Cardiac muscle cell (in vitro differentiated cells and primary cell): ENCODE data around the gene DAND5. TPM values are rescaled to one million over a fixed set of nuclear protein-coding genes. Genes with fewer than 3 reads are reported as not detected.
A peak's percentile ranks its signal among the peaks of the same experiment; 100 is the strongest.
"Not testable (repeated sequence)": the region's sequence is repeated elsewhere in the genome, so short reads cannot be mapped to it uniquely, and the experiment has no call there.

Source experiments
- DNase-seq, 2 donors: peaks; one replicate each; pipeline versions ENCODE4 v3.0.0 to v3.0.0-alpha.2; 2010 to 2017; ENCODE audit warnings: low read depth in 1 of 2, low spot score in 1 of 2
- H3K27ac ChIP-seq: fragments of 200-600 bp; sonication (generic); 2 replicates; pipeline ENCODE4 v1.5.1; 2016
- H3K27me3 ChIP-seq: fragments of 200-600 bp; sonication (generic); 2 replicates; pipeline ENCODE4 v1.6.0; 2016; ENCODE audit warnings: control low read depth
- H3K36me3 ChIP-seq: fragments of 200-600 bp; sonication (generic); 2 replicates; pipeline ENCODE4 v1.5.1; 2016; ENCODE audit warnings: control low read depth
- H3K4me1 ChIP-seq: fragments of 200-600 bp; sonication (generic); 2 replicates; pipeline ENCODE4 v1.8.1; 2017; ENCODE audit warnings: low read depth, mild to moderate bottlenecking, mixed run types
- H3K4me3 ChIP-seq: fragments of 200-600 bp; sonication (generic); 2 replicates; pipeline ENCODE4 v1.5.1; 2016; ENCODE audit warnings: mild to moderate bottlenecking
- H3K9me3 ChIP-seq: fragments of 200-600 bp; sonication (generic); 2 replicates; pipeline ENCODE4 v1.5.1; 2017; ENCODE audit warnings: low read depth, mild to moderate bottlenecking, control low read depth
- CTCF ChIP-seq: IDR thresholded peaks from 2 replicates; pipeline ENCODE4 v1.5.1; 2012; ENCODE audit warnings: low read depth, mild to moderate bottlenecking, low read length
- polyA plus RNA-seq: library from polyadenylated mRNA; unstranded; fragments of >200 nt; fragmentation: Nextera tagmentation; extraction: Ambion mirVana; gene quantifications from 2 replicates; pipeline ENCODE4 v1.2.1, GENCODE V29; 2016
- total RNA-seq: library from RNA; depleted of rRNA; stranded (reverse); fragments of >200 nt; gene quantifications from 2 replicates; pipeline ENCODE4 v1.2.3, GENCODE V29; 2016

Gene DAND5
- total and polyA plus RNA-seq, 2 experiments from 2014 or later, result 0.07 TPM; not detected in 1

- peak within 1 kb of the TSS; percentile 76 for H3K4me3 ChIP-seq
- no peak for TF ChIP-seq CTCF
- H3K36me3 ChIP-seq, result peaks cover 9% of the 10 kb centered on the region
- H3K9me3 ChIP-seq, result no peaks in the 10 kb centered on the region
- peaks cover 6% of the 10 kb centered on the region for H3K4me1 ChIP-seq
- H3K27me3 ChIP-seq, result no peaks in the 10 kb centered on the region
- peak within 1 kb of the TSS; percentile 89 for H3K27ac ChIP-seq
- DNase-seq, result peak; percentile 80 to 86
Observed at GRCh38 chr19:12956446-12957388, 12.7 kb upstream of the DAND5 start, which contains the start of gene GADD45GIP1. TSS of gene GADD45GIP1 (minus strand) at chr19:12957223. CDS start at chr19:12957212, 11 bp downstream.

- not testable (repeated sequence) for H3K4me1 ChIP-seq, DNase-seq, H3K9me3 ChIP-seq, H3K27me3 ChIP-seq, H3K36me3 ChIP-seq
- Histone ChIP-seq H3K27ac (peak overlapping the region; percentile 89), H3K4me3 (peak overlapping the region; percentile 76)
Observed at GRCh38 chr19:12957389-12957952, 11.9 kb upstream of the DAND5 start.

- no peaks in the 10 kb centered on the region for H3K9me3 ChIP-seq
- no peak overlapping the region for H3K4me3 ChIP-seq
- DNase-seq, result no peak
- peaks cover 6% of the 10 kb centered on the region for H3K4me1 ChIP-seq
- H3K27ac ChIP-seq, result no peak overlapping the region
- H3K36me3 ChIP-seq, result no peaks in the 10 kb centered on the region
- no peak for TF ChIP-seq CTCF
- no peaks in the 10 kb centered on the region for H3K27me3 ChIP-seq
Observed at GRCh38 chr19:12959481-12959880, 9.9 kb upstream of the DAND5 start.

GRCh38 chr19:12965017-12965811, 4.2 kb upstream of the DAND5 start:
- TF ChIP-seq CTCF, result peak; percentile 70
- Histone ChIP-seq H3K4me1 (no peaks in the 10 kb centered on the region), H3K9me3 (no peaks in the 10 kb centered on the region), H3K36me3 (no peaks in the 10 kb centered on the region), H3K4me3 (peak overlapping the region; percentile 22), H3K27me3 (no peaks in the 10 kb centered on the region), H3K27ac (no peak overlapping the region)
- DNase-seq, result peak; percentile 77 to 78

- Histone ChIP-seq H3K9me3 (no peaks in the 10 kb centered on the region), H3K36me3 (no peaks in the 10 kb centered on the region), H3K4me1 (no peaks in the 10 kb centered on the region), H3K27me3 (no peaks in the 10 kb centered on the region), H3K4me3 (peak overlapping the region; percentile 22), H3K27ac (no peak overlapping the region)
- no peak for DNase-seq
- TF ChIP-seq CTCF, result no peak
Observed at GRCh38 chr19:12965812-12966135, 3.6 kb upstream of the DAND5 start.
